ENCODE measurements around the gene ZNF780B.
A peak's percentile ranks its signal among the peaks of the same experiment; 100 is the strongest.

Gene ZNF780B

GRCh38 chr19:39998501-39998900, 57.5 kb downstream of the ZNF780B start:
- no peak for TF ChIP-seq EZH2 (IDR thresholded peaks at IDR 0.05; ENCODE audit: borderline replicate concordance, low read length)
- no peak for TF ChIP-seq CTCF (IDR thresholded peaks at IDR 0.05; ENCODE audit: low read length)
- H3K4me1 ChIP-seq (ENCODE audit: insufficient read depth, low read length, severe bottlenecking): peaks cover 19% of the 10 kb centered on the region
- no peak overlapping the region for H2AFZ ChIP-seq (ENCODE audit: low read length)
- H4K20me1 ChIP-seq (ENCODE audit: insufficient read depth, low read length): no peaks in the 10 kb centered on the region
- H3K79me2 ChIP-seq (ENCODE audit: insufficient read depth, low read length): peaks cover 8% of the 10 kb centered on the region
- no peak overlapping the region for H3K9ac ChIP-seq (ENCODE audit: low read length)
- no peaks in the 10 kb centered on the region for H3F3A ChIP-seq (ENCODE audit: insufficient read depth, low read length)
- H3K4me3 ChIP-seq (ENCODE audit: low read depth, low read length, poor library complexity, severe bottlenecking): no peak overlapping the region
- no peaks in the 10 kb centered on the region for H3K27me3 ChIP-seq (ENCODE audit: insufficient read depth, low read length)
- no peak overlapping the region for H3K4me2 ChIP-seq (ENCODE audit: low read length)
- peaks cover 16% of the 10 kb centered on the region for H3K36me3 ChIP-seq (ENCODE audit: insufficient read depth, low read length)
- no peaks in the 10 kb centered on the region for H3K9me2 ChIP-seq (ENCODE audit: low read depth, low read length)
- peaks cover 8% of the 10 kb centered on the region for H3K9me3 ChIP-seq (ENCODE audit: low read length)
- no peak overlapping the region for H3K27ac ChIP-seq (ENCODE audit: low read depth, low read length, poor library complexity, severe bottlenecking)

GRCh38 chr19:39997638-39998216, 58.3 kb downstream of the ZNF780B start:
- peaks cover 16% of the 10 kb centered on the region for H3K9me3 ChIP-seq (ENCODE audit: low read length)
- H3K27ac ChIP-seq (ENCODE audit: low read depth, low read length, poor library complexity, severe bottlenecking): peak overlapping the region; percentile 75
- peak overlapping the region; percentile 74 for H3K9ac ChIP-seq (ENCODE audit: low read length)
- H3K4me3 ChIP-seq (ENCODE audit: low read depth, low read length, poor library complexity, severe bottlenecking): peak overlapping the region; percentile 71
- H3K9me2 ChIP-seq (ENCODE audit: low read depth, low read length): no peaks in the 10 kb centered on the region
- no peaks in the 10 kb centered on the region for H4K20me1 ChIP-seq (ENCODE audit: insufficient read depth, low read length)
- TF ChIP-seq CTCF (IDR thresholded peaks at IDR 0.05; ENCODE audit: low read length): no peak
- TF ChIP-seq EZH2 (IDR thresholded peaks at IDR 0.05; ENCODE audit: borderline replicate concordance, low read length): no peak
- H3K36me3 ChIP-seq (ENCODE audit: insufficient read depth, low read length): peaks cover 21% of the 10 kb centered on the region
- H3K79me2 ChIP-seq (ENCODE audit: insufficient read depth, low read length): peaks cover 8% of the 10 kb centered on the region
- peaks cover 19% of the 10 kb centered on the region for H3K4me1 ChIP-seq (ENCODE audit: insufficient read depth, low read length, severe bottlenecking)
- H3K27me3 ChIP-seq (ENCODE audit: insufficient read depth, low read length): no peaks in the 10 kb centered on the region
- no peaks in the 10 kb centered on the region for H3F3A ChIP-seq (ENCODE audit: insufficient read depth, low read length)
- H2AFZ ChIP-seq (ENCODE audit: low read length): 0 out of 2 replicates have a peak overlapping the region, but pooled peaks have one; percentile 37
- H3K4me2 ChIP-seq (ENCODE audit: low read length): peak overlapping the region; percentile 93

GRCh38 chr19:39996811-39997637, 59.0 kb downstream of the ZNF780B start, which contains the start of gene ZNF546:
Gene ZNF546 (plus strand): TSS chr19:39997060. CDS start chr19:39998327, 1,267 bp downstream.
- Histone ChIP-seq H3K4me2 (ENCODE audit: low read length) (peak within 1 kb of the TSS; percentile 93), H3K4me3 (ENCODE audit: low read depth, low read length, poor library complexity, severe bottlenecking) (peak within 1 kb of the TSS; percentile 71), H4K20me1 (ENCODE audit: insufficient read depth, low read length) (no peaks in the 10 kb centered on the region), H2AFZ (ENCODE audit: low read length) (0 out of 2 replicates have a peak within 1 kb of the TSS, but pooled peaks have one; percentile 37), H3K9me2 (ENCODE audit: low read depth, low read length) (no peaks in the 10 kb centered on the region), H3K79me2 (ENCODE audit: insufficient read depth, low read length) (peaks cover 8% of the 10 kb centered on the region), H3K9ac (ENCODE audit: low read length) (peak within 1 kb of the TSS; percentile 74), H3K27me3 (ENCODE audit: insufficient read depth, low read length) (no peaks in the 10 kb centered on the region), H3F3A (ENCODE audit: insufficient read depth, low read length) (no peaks in the 10 kb centered on the region), H3K9me3 (ENCODE audit: low read length) (peaks cover 19% of the 10 kb centered on the region), H3K27ac (ENCODE audit: low read depth, low read length, poor library complexity, severe bottlenecking) (peak within 1 kb of the TSS; percentile 75), H3K36me3 (ENCODE audit: insufficient read depth, low read length) (peaks cover 21% of the 10 kb centered on the region), H3K4me1 (ENCODE audit: insufficient read depth, low read length, severe bottlenecking) (peaks cover 19% of the 10 kb centered on the region)
- no peak for TF ChIP-seq EZH2 (IDR thresholded peaks at IDR 0.05; ENCODE audit: borderline replicate concordance, low read length)
- TF ChIP-seq CTCF (IDR thresholded peaks at IDR 0.05; ENCODE audit: low read length): no peak
